Ecto neural progenitor cell (in vitro differentiated cells): ENCODE data around the gene FBXO7.
"Not testable (repeated sequence)": the region's sequence is repeated elsewhere in the genome, so short reads cannot be mapped to it uniquely, and the experiment has no call there.

ENCODE experiments used
- DNase-seq: peaks from one replicate; pipeline ENCODE4 v3.0.0-alpha.2; 2018; ENCODE audit warnings: low spot score

Gene FBXO7

GRCh38 chr22:32474635-32475467 lies at the start of gene FBXO7:
FBXO7 (plus strand) TSS chr22:32474811; CDS start chr22:32475003, 192 bp downstream.
- peak; percentile 96 for DNase-seq

GRCh38 chr22:32426881-32427280 lies 47.7 kb upstream of the FBXO7 start:
- DNase-seq = no peak

GRCh38 chr22:32430352-32430751 lies 44.3 kb upstream of the FBXO7 start:
- no peak for DNase-seq

- DNase-seq = no peak
Measured at GRCh38 chr22:32444068-32444467, 30.5 kb upstream of the FBXO7 start.

- DNase-seq = no peak
Measured at GRCh38 chr22:32446321-32446720, 28.3 kb upstream of the FBXO7 start.

- DNase-seq = no peak
Measured at GRCh38 chr22:32448980-32449379, 25.6 kb upstream of the FBXO7 start.

GRCh38 chr22:32457031-32457430 lies 17.6 kb upstream of the FBXO7 start:
- no peak for DNase-seq

- no peak for DNase-seq
Measured at GRCh38 chr22:32462452-32462851, 12.2 kb upstream of the FBXO7 start.

- DNase-seq = no peak
Measured at GRCh38 chr22:32465661-32466060, 8.9 kb upstream of the FBXO7 start.

GRCh38 chr22:32466496-32466895 lies 8.1 kb upstream of the FBXO7 start:
- no peak for DNase-seq

- no peak for DNase-seq
Measured at GRCh38 chr22:32469799-32470212, 4.8 kb upstream of the FBXO7 start.

- no peak for DNase-seq
Measured at GRCh38 chr22:32473388-32473952, 1.1 kb upstream of the FBXO7 start.

- DNase-seq = peak; percentile 49
Measured at GRCh38 chr22:32475468-32476010, 928 bp downstream of the FBXO7 start.

GRCh38 chr22:32476281-32477195 lies 1.9 kb downstream of the FBXO7 start:
- DNase-seq = no peak

GRCh38 chr22:32477596-32477995 lies 3.0 kb downstream of the FBXO7 start:
- no peak for DNase-seq

GRCh38 chr22:32478552-32478951 lies 3.9 kb downstream of the FBXO7 start:
- not testable (repeated sequence) for DNase-seq

- no peak for DNase-seq
Measured at GRCh38 chr22:32478994-32479393, 4.4 kb downstream of the FBXO7 start.

- DNase-seq = no peak
Measured at GRCh38 chr22:32480238-32480637, 5.6 kb downstream of the FBXO7 start.

- DNase-seq = no peak
Measured at GRCh38 chr22:32482708-32483107, 8.1 kb downstream of the FBXO7 start.

- no peak for DNase-seq
Measured at GRCh38 chr22:32486656-32487390, 12.2 kb downstream of the FBXO7 start.

- DNase-seq = no peak
Measured at GRCh38 chr22:32487461-32487860, 12.8 kb downstream of the FBXO7 start.

- DNase-seq = no peak
Measured at GRCh38 chr22:32489377-32489776, 14.8 kb downstream of the FBXO7 start.
